GM12864 (cell line): ENCODE data around the gene CNTNAP2.

Experiments used
- DNase-seq: peaks from one replicate; pipeline ENCODE4 v3.0.0-alpha.2; 2011; ENCODE audit warnings: low read depth
- H3K4me3 ChIP-seq: 2 replicates; pipeline ENCODE4 v1.5.1; 2011; ENCODE audit warnings: mild to moderate bottlenecking, low read depth, low read length, control low read depth
- CTCF ChIP-seq: IDR thresholded peaks from 2 replicates; pipeline ENCODE4 v1.5.1; 2011; ENCODE audit warnings: low read depth, mild to moderate bottlenecking, moderate library complexity, low read length, control low read depth, inconsistent platforms; ENCODE audit errors: missing control alignments

The CNTNAP2 gene

GRCh38 chr7:148116195-148116594 lies 1999.6 kb downstream of the CNTNAP2 start:
- TF ChIP-seq CTCF: no peak
- DNase-seq: no peak
- no peak overlapping the region for H3K4me3 ChIP-seq

- no peak overlapping the region for H3K4me3 ChIP-seq
- no peak for TF ChIP-seq CTCF
- no peak for DNase-seq
These were observed 2000.3 kb downstream of the CNTNAP2 start for GRCh38 chr7:148116829-148117403.

- no peak for DNase-seq
- H3K4me3 ChIP-seq: no peak overlapping the region
- TF ChIP-seq CTCF: no peak
These were observed 2001.8 kb downstream of the CNTNAP2 start for GRCh38 chr7:148118371-148118770.

GRCh38 chr7:148121401-148121800 lies 2004.8 kb downstream of the CNTNAP2 start:
- no peak for TF ChIP-seq CTCF
- no peak for DNase-seq
- no peak overlapping the region for H3K4me3 ChIP-seq

GRCh38 chr7:148121847-148122246 lies 2005.2 kb downstream of the CNTNAP2 start:
- DNase-seq: no peak
- H3K4me3 ChIP-seq: no peak overlapping the region
- TF ChIP-seq CTCF: no peak

GRCh38 chr7:148124477-148124876 lies 2007.9 kb downstream of the CNTNAP2 start:
- TF ChIP-seq CTCF: no peak
- H3K4me3 ChIP-seq: no peak overlapping the region
- no peak for DNase-seq

GRCh38 chr7:148127374-148127773 lies 2010.8 kb downstream of the CNTNAP2 start:
- no peak for TF ChIP-seq CTCF
- no peak overlapping the region for H3K4me3 ChIP-seq
- DNase-seq: no peak
